ENCODE data around the gene CACNA1I. TPM values are rescaled to one million over a fixed set of nuclear protein-coding genes. Genes with fewer than 3 reads are reported as not detected.

CACNA1I gene
- total RNA-seq, 4 donors from 2014 or later, result 0.16 to 0.57 (median 0.20) TPM

DNA sequence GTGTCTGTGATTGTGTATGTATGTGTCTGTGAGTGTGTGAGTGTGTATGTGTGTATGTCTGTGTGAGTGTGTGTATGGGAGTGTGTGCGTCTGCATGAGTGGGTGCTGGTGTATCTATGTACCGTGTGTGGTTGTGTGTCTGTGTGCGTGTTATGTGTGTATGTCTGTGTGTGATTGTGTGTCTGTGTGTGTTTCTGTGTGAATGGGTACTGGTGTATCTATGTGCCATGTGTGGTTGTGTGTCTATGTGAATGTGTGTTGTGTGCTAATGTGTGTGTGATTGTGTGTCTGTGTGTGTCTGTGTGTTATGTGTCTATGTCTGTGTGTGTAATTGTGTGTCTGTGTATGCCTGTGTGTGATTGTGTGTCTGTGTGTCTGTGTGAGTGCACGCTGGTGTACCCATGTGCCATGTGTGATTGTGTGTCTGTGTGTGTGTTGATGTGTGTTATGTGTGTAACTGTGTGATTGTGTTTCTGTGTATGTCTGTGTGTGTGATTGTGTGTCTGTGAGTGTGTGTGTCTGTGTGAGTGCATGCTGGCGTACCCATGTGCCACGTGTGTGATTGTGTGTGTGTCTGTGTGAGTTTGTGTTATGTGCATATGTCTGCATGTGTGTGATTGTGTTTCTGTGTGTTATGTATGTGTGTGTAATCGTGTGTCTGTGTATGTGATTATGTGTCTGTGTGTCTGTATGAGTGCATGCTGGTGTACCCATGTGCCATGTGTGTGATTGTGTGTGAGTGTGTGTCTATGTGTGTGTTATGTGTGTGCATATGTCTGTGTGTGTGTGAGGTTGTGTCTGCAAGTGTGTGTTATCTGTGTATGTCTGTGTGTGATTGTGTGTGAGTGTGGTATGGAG lies 6.8 kb upstream of the CACNA1I start:
- TF ChIP-seq CTCF (IDR thresholded peaks at IDR 0.05; ENCODE audit: low read depth), result no peak

- no peak for TF ChIP-seq CTCF (IDR thresholded peaks at IDR 0.05; ENCODE audit: low read depth)
Observed at GRCh38 chr22:39565414-39565944, 5.1 kb upstream of the CACNA1I start.

GRCh38 chr22:39567135-39567946 lies 3.2 kb upstream of the CACNA1I start:
- no peak for TF ChIP-seq CTCF (IDR thresholded peaks at IDR 0.05; ENCODE audit: low read depth)

GRCh38 chr22:39568278-39568981 lies 2.1 kb upstream of the CACNA1I start:
- TF ChIP-seq CTCF (IDR thresholded peaks at IDR 0.05; ENCODE audit: low read depth), result no peak

DNA sequence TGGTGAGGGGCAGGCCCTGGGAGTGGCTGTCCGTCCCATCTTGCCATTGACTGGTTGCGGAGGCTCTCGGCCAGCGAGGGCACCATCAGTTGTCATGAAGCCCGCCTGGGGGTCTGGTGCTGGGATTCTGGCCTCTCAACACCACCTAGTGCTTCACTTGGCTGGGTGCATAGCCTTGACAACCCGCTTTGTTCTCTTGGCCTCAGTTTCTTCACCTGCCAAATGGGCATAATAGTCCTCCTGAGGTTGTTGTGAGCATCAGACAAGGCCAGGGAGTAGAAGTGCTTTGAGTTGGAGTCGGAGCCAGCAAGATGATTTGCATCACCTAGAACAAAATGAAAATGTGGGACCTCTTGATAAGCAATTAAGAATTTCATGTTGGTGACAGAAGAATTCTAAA lies 1.5 kb upstream of the CACNA1I start:
- no peak for TF ChIP-seq CTCF (IDR thresholded peaks at IDR 0.05; ENCODE audit: low read depth)

- no peak for TF ChIP-seq CTCF (IDR thresholded peaks at IDR 0.05; ENCODE audit: low read depth)
Observed at GRCh38 chr22:39570226-39570625, 327 bp upstream of the CACNA1I start.
